SK-N-MC (cell line): Measurements from ENCODE around the gene CENPC.

Experiments used
- EZH2 ChIP-seq: fragments of 200-600 bp; sonication (generic); IDR thresholded peaks from one replicate; pipeline ENCODE4 v1.6.1; 2017; ENCODE audit warnings: antibody characterized with exemption
- POLR2AphosphoS5 ChIP-seq: IDR thresholded peaks from 2 replicates; pipeline ENCODE4 v1.6.1; 2012; ENCODE audit warnings: mild to moderate bottlenecking, low read depth, low read length, borderline replicate concordance

GRCh38 chr4:67430989-67431388 lies 114.3 kb downstream of the CENPC start:
- TF ChIP-seq POLR2AphosphoS5 (no peak), EZH2 (no peak)
